Measurements from ENCODE around the gene DAP. TPM values are rescaled to one million over a fixed set of nuclear protein-coding genes. Genes with fewer than 3 reads are reported as not detected.
A peak's percentile ranks its signal among the peaks of the same experiment; 100 is the strongest.
"Not testable (repeated sequence)": the region's sequence is repeated elsewhere in the genome, so short reads cannot be mapped to it uniquely, and the experiment has no call there.

DAP gene
- polyA plus RNA-seq, 4 donors = 81.2 to 203 (median 142) TPM

GRCh38 chr5:10635257-10635866 is 125.7 kb downstream of the DAP start:
- H3K27ac ChIP-seq (ENCODE audit: low read depth in 1 of 3, low read length in 2 of 3) = peak overlapping the region in 1 of 3 donors; percentile 3
- H3K9me3 ChIP-seq (ENCODE audit: control insufficient read depth in 2 of 2, insufficient read depth in 1 of 2, low read depth in 1 of 2, low read length in 1 of 2) = peaks cover 0 to 4% of the 10 kb centered on the region in 2 donors
- H3K36me3 ChIP-seq (ENCODE audit: control insufficient read depth in 3 of 3, insufficient read depth in 2 of 3, low read depth in 1 of 3, low read length in 3 of 3) = no peaks in the 10 kb centered on the region
- no peak for FAIRE-seq
- peaks cover 0 to 40% (median 0%) of the 10 kb centered on the region in 3 donors for H3K27me3 ChIP-seq (ENCODE audit: control insufficient read depth in 3 of 3, insufficient read depth in 3 of 3, low read length in 3 of 3)
- H3K4me1 ChIP-seq (ENCODE audit: control insufficient read depth in 3 of 3, insufficient read depth in 2 of 3, low read depth in 1 of 3, low read length in 2 of 3) = no peaks in the 10 kb centered on the region
- no peak overlapping the region for H3K4me3 ChIP-seq (ENCODE audit: low read depth in 1 of 3, low read length in 3 of 3)
- no peak for DNase-seq
- 25 to 45% (median 31%) methylated on average over 10 of the region's 10 CpGs for WGBS, 3 donors

- 90 to 95% (median 93%) methylated on average over 2 of the region's 2 CpGs for WGBS, 3 donors
Measured at GRCh38 chr5:10634562-10634961, 126.5 kb downstream of the DAP start.

GRCh38 chr5:10634050-10634449 is 127.0 kb downstream of the DAP start:
- peaks cover 0 to 36% (median 0%) of the 10 kb centered on the region in 3 donors for H3K27me3 ChIP-seq (ENCODE audit: control insufficient read depth in 3 of 3, insufficient read depth in 3 of 3, low read length in 3 of 3)
- no peak overlapping the region for H3K27ac ChIP-seq (ENCODE audit: low read depth in 1 of 3, low read length in 2 of 3)
- no peaks in the 10 kb centered on the region for H3K4me1 ChIP-seq (ENCODE audit: control insufficient read depth in 3 of 3, insufficient read depth in 2 of 3, low read depth in 1 of 3, low read length in 2 of 3)
- WGBS, 3 donors = 64 to 85% (median 74%) methylated on average over 4 of the region's 4 CpGs
- H3K9me3 ChIP-seq (ENCODE audit: control insufficient read depth in 2 of 2, insufficient read depth in 1 of 2, low read depth in 1 of 2, low read length in 1 of 2) = no peaks in the 10 kb centered on the region
- DNase-seq = no peak
- FAIRE-seq = no peak
- H3K36me3 ChIP-seq (ENCODE audit: control insufficient read depth in 3 of 3, insufficient read depth in 2 of 3, low read depth in 1 of 3, low read length in 3 of 3) = no peaks in the 10 kb centered on the region
- H3K4me3 ChIP-seq (ENCODE audit: low read depth in 1 of 3, low read length in 3 of 3) = no peak overlapping the region

More at GRCh38 chr5:10634562-10634961, 126.5 kb downstream of the DAP start:
- Histone ChIP-seq H3K27me3 (ENCODE audit: control insufficient read depth in 3 of 3, insufficient read depth in 3 of 3, low read length in 3 of 3) (peaks cover 0 to 36% (median 0%) of the 10 kb centered on the region in 3 donors), H3K4me1 (ENCODE audit: control insufficient read depth in 3 of 3, insufficient read depth in 2 of 3, low read depth in 1 of 3, low read length in 2 of 3) (no peaks in the 10 kb centered on the region), H3K36me3 (ENCODE audit: control insufficient read depth in 3 of 3, insufficient read depth in 2 of 3, low read depth in 1 of 3, low read length in 3 of 3) (no peaks in the 10 kb centered on the region), H3K4me3 (ENCODE audit: low read depth in 1 of 3, low read length in 3 of 3) (no peak overlapping the region), H3K9me3 (ENCODE audit: control insufficient read depth in 2 of 2, insufficient read depth in 1 of 2, low read depth in 1 of 2, low read length in 1 of 2) (no peaks in the 10 kb centered on the region), H3K27ac (ENCODE audit: low read depth in 1 of 3, low read length in 2 of 3) (no peak overlapping the region)
- FAIRE-seq (no peak), DNase-seq (no peak)

- H3K27ac ChIP-seq (ENCODE audit: low read depth in 1 of 3, low read length in 2 of 3) = no peak overlapping the region
- no peaks in the 10 kb centered on the region for H3K36me3 ChIP-seq (ENCODE audit: control insufficient read depth in 3 of 3, insufficient read depth in 2 of 3, low read depth in 1 of 3, low read length in 3 of 3)
- H3K27me3 ChIP-seq (ENCODE audit: control insufficient read depth in 3 of 3, insufficient read depth in 3 of 3, low read length in 3 of 3) = peaks cover 0 to 34% (median 0%) of the 10 kb centered on the region in 3 donors
- DNase-seq (peak in 1 of 2 donors; percentile 13), FAIRE-seq (no peak)
- H3K9me3 ChIP-seq (ENCODE audit: control insufficient read depth in 2 of 2, insufficient read depth in 1 of 2, low read depth in 1 of 2, low read length in 1 of 2) = no peaks in the 10 kb centered on the region
- no peak overlapping the region for H3K4me3 ChIP-seq (ENCODE audit: low read depth in 1 of 3, low read length in 3 of 3)
- WGBS, 3 donors = 65 to 80% (median 78%) methylated on average over 28 of the region's 28 CpGs
- no peaks in the 10 kb centered on the region for H3K4me1 ChIP-seq (ENCODE audit: control insufficient read depth in 3 of 3, insufficient read depth in 2 of 3, low read depth in 1 of 3, low read length in 2 of 3)
Measured at GRCh38 chr5:10633271-10634049, 127.6 kb downstream of the DAP start.

GRCh38 chr5:10632110-10632761 is 128.8 kb downstream of the DAP start:
- peaks cover 0 to 24% (median 0%) of the 10 kb centered on the region in 3 donors for H3K27me3 ChIP-seq (ENCODE audit: control insufficient read depth in 3 of 3, insufficient read depth in 3 of 3, low read length in 3 of 3)
- 65 to 79% (median 65%) methylated on average over 21 to 23 of the region's 23 CpGs for WGBS, 3 donors
- DNase-seq = no peak

GRCh38 chr5:10631316-10631996 is 129.6 kb downstream of the DAP start:
- DNase-seq (no peak), FAIRE-seq (no peak)
- Histone ChIP-seq H3K4me1 (ENCODE audit: control insufficient read depth in 3 of 3, insufficient read depth in 2 of 3, low read depth in 1 of 3, low read length in 2 of 3) (peaks cover 0 to 4% (median 0%) of the 10 kb centered on the region in 3 donors), H3K27ac (ENCODE audit: low read depth in 1 of 3, low read length in 2 of 3) (no peak overlapping the region), H3K9me3 (ENCODE audit: control insufficient read depth in 2 of 2, insufficient read depth in 1 of 2, low read depth in 1 of 2, low read length in 1 of 2) (no peaks in the 10 kb centered on the region), H3K36me3 (ENCODE audit: control insufficient read depth in 3 of 3, insufficient read depth in 2 of 3, low read depth in 1 of 3, low read length in 3 of 3) (no peaks in the 10 kb centered on the region), H3K27me3 (ENCODE audit: control insufficient read depth in 3 of 3, insufficient read depth in 3 of 3, low read length in 3 of 3) (peaks cover 0 to 18% (median 0%) of the 10 kb centered on the region in 3 donors), H3K4me3 (ENCODE audit: low read depth in 1 of 3, low read length in 3 of 3) (no peak overlapping the region)
- WGBS, 3 donors = 74 to 89% (median 77%) methylated on average over 18 of the region's 18 CpGs

More at GRCh38 chr5:10632110-10632761, 128.8 kb downstream of the DAP start:
- Histone ChIP-seq H3K4me3 (ENCODE audit: low read depth in 1 of 3, low read length in 3 of 3) (no peak overlapping the region), H3K36me3 (ENCODE audit: control insufficient read depth in 3 of 3, insufficient read depth in 2 of 3, low read depth in 1 of 3, low read length in 3 of 3) (no peaks in the 10 kb centered on the region), H3K4me1 (ENCODE audit: control insufficient read depth in 3 of 3, insufficient read depth in 2 of 3, low read depth in 1 of 3, low read length in 2 of 3) (peaks cover 0 to 2% (median 0%) of the 10 kb centered on the region in 3 donors), H3K27ac (ENCODE audit: low read depth in 1 of 3, low read length in 2 of 3) (peak overlapping the region in 1 of 3 donors; percentile 36), H3K9me3 (ENCODE audit: control insufficient read depth in 2 of 2, insufficient read depth in 1 of 2, low read depth in 1 of 2, low read length in 1 of 2) (no peaks in the 10 kb centered on the region)
- no peak for FAIRE-seq

- H3K4me3 ChIP-seq (ENCODE audit: low read depth in 1 of 3, low read length in 3 of 3); FAIRE-seq; H3K4me1 ChIP-seq (ENCODE audit: control insufficient read depth in 3 of 3, insufficient read depth in 2 of 3, low read depth in 1 of 3, low read length in 2 of 3); H3K36me3 ChIP-seq (ENCODE audit: control insufficient read depth in 3 of 3, insufficient read depth in 2 of 3, low read depth in 1 of 3, low read length in 3 of 3); H3K9me3 ChIP-seq (ENCODE audit: control insufficient read depth in 2 of 2, insufficient read depth in 1 of 2, low read depth in 1 of 2, low read length in 1 of 2); H3K27ac ChIP-seq (ENCODE audit: low read depth in 1 of 3, low read length in 2 of 3); DNase-seq: not testable (repeated sequence)
- WGBS, 3 donors = 38 to 80% (median 71%) methylated on average over 2 to 4 of the region's 4 CpGs
- peaks cover 0 to 13% (median 0%) of the 10 kb centered on the region in 3 donors for H3K27me3 ChIP-seq (ENCODE audit: control insufficient read depth in 3 of 3, insufficient read depth in 3 of 3, low read length in 3 of 3)
Measured at GRCh38 chr5:10630744-10631143, 130.3 kb downstream of the DAP start.

- no peak for DNase-seq
- Histone ChIP-seq H3K9me3 (ENCODE audit: control insufficient read depth in 2 of 2, insufficient read depth in 1 of 2, low read depth in 1 of 2, low read length in 1 of 2) (no peaks in the 10 kb centered on the region), H3K4me3 (ENCODE audit: low read depth in 1 of 3, low read length in 3 of 3) (no peak overlapping the region), H3K4me1 (ENCODE audit: control insufficient read depth in 3 of 3, insufficient read depth in 2 of 3, low read depth in 1 of 3, low read length in 2 of 3) (peaks cover 0 to 4% (median 0%) of the 10 kb centered on the region in 3 donors), H3K27ac (ENCODE audit: low read depth in 1 of 3, low read length in 2 of 3) (no peak overlapping the region), H3K27me3 (ENCODE audit: control insufficient read depth in 3 of 3, insufficient read depth in 3 of 3, low read length in 3 of 3) (peaks cover 0 to 7% (median 0%) of the 10 kb centered on the region in 3 donors), H3K36me3 (ENCODE audit: control insufficient read depth in 3 of 3, insufficient read depth in 2 of 3, low read depth in 1 of 3, low read length in 3 of 3) (no peaks in the 10 kb centered on the region)
- no peak for FAIRE-seq
- WGBS, 3 donors = 87 to 91% (median 89%) methylated on average over 5 of the region's 5 CpGs
Measured at GRCh38 chr5:10630126-10630525, 130.9 kb downstream of the DAP start.

All from small intestine (tissue), 7 donors.